Measurements from ENCODE around the gene FERD3L. TPM values are rescaled to one million over a fixed set of nuclear protein-coding genes. Genes with fewer than 3 reads are reported as not detected.

Gene FERD3L
- total and polyA plus RNA-seq, 2 of the 8 experiments (the other 6 are each of a cell fraction or from before 2014, with no cell fraction given), result not detected

DNA sequence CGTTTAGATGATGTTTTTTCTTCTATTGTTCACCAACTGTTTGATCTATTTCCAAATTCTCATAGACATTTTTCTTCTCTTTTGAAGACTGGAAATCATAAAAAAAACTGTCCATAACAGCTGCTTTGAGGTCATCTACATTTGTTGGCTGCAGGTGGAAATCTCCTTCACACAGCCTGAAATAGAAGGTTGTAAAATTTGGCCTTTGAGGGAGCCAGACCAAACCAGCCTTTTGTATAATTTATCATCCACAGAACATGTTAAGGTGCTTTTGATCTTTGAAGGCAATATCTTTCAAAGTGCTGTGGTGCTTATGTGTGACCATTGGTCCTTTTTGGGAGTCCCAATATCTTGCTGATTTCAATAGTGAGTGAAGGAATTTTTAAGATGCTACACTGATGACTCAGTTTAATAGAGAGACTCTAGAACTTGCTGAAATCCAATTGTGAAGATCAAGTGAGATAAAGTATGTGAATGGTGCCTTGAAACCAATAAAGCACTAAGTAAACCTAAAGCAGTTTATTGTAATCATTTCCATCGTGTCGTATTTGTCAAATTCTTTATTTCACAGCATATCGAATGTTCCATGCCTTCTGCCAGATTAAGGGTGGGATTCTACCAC, 5.4 kb downstream of the FERD3L start:
- H3K27ac ChIP-seq (ENCODE audit: low read depth, low read length), result no peak overlapping the region
- H3K23ac ChIP-seq (ENCODE audit: insufficient read length), result no peak overlapping the region
- WGBS, 2 experiments (ENCODE audit: extremely low coverage in 1 of 2, insufficient coverage in 1 of 2, insufficient read length in 1 of 2, insufficient replicate concordance in 2 of 2, low coverage in 1 of 2, low lambda C conversion rate in 2 of 2, missing lambda C conversion rate in 1 of 2), result 80% methylated on average over 4 of the region's 4 CpGs; no CpG with 5 or more reads in 1 of the 2 experiments
- H3K4me1 ChIP-seq (replicated peaks in 1 of 4; ENCODE audit: control insufficient read depth in 3 of 4, insufficient read depth in 4 of 4, low read length in 3 of 4), result peaks cover 0 to 7% (median 2%) of the 10 kb centered on the region in 4 experiments; a peak in 4 of 7 replicates
- no peaks in the 10 kb centered on the region for H3K36me3 ChIP-seq (ENCODE audit: control insufficient read depth in 2 of 4, insufficient read depth in 4 of 4, low read length in 3 of 4)
- H2BK20ac ChIP-seq (ENCODE audit: low read length), result no peak overlapping the region
- H3K79me2 ChIP-seq (ENCODE audit: control insufficient read depth in 1 of 2, insufficient read depth in 2 of 2, low read length in 2 of 2), result no peaks in the 10 kb centered on the region
- no peaks in the 10 kb centered on the region for H3K79me1 ChIP-seq (ENCODE audit: low read depth, low read length)
- no peak overlapping the region for H4K5ac ChIP-seq (ENCODE audit: insufficient read length, low read depth, low read length)
- peaks cover 5% of the 10 kb centered on the region for H3K23me2 ChIP-seq (ENCODE audit: low read depth, low read length)
- H2BK12ac ChIP-seq (ENCODE audit: low read depth, low read length), result no peak overlapping the region
- H3K4ac ChIP-seq (replicated peaks; ENCODE audit: insufficient read length, low read depth, low read length), result no peak overlapping the region
- FAIRE-seq, result no peak
- no peak overlapping the region for H2BK15ac ChIP-seq (ENCODE audit: low read length)
- H2BK5ac ChIP-seq (ENCODE audit: low read depth, low read length), result no peak overlapping the region
- H4K8ac ChIP-seq (ENCODE audit: extremely low read depth, insufficient read depth, low read length), result no peak overlapping the region
- no peak overlapping the region for H3K18ac ChIP-seq (ENCODE audit: extremely low read depth, low read length)
- H2BK120ac ChIP-seq (replicated peaks; ENCODE audit: low read depth, low read length), result no peak overlapping the region
- no peaks in the 10 kb centered on the region for H3K9me3 ChIP-seq (ENCODE audit: insufficient read depth in 2 of 2, low read depth in 1 of 2, low read length in 1 of 2)
- no peak overlapping the region for H3K9ac ChIP-seq (replicated peaks in 1 of 4; ENCODE audit: extremely low read depth in 1 of 4, low read depth in 3 of 4, low read length in 3 of 4)
- CTCF ChIA-PET (ENCODE audit: partially characterized antibody), result no interaction called here
- peaks cover 20 to 39% (median 29%) of the 10 kb centered on the region in 4 experiments for H3K27me3 ChIP-seq (replicated peaks in 1 of 4; ENCODE audit: control insufficient read depth in 3 of 4, extremely low read depth in 1 of 4, insufficient read depth in 3 of 4, low read length in 3 of 4)
- H4K20me1 ChIP-seq (replicated peaks in 1 of 2; ENCODE audit: control insufficient read depth in 1 of 2, insufficient read depth in 2 of 2, low read length in 2 of 2), result no peaks in the 10 kb centered on the region
- H2AK5ac ChIP-seq (ENCODE audit: low read depth, low read length), result no peak overlapping the region
- H3K14ac ChIP-seq (ENCODE audit: insufficient read length), result no peak overlapping the region
- no peak overlapping the region for H3K56ac ChIP-seq (replicated peaks; ENCODE audit: insufficient read length, low read depth, low read length)
- DNase-seq (ENCODE audit: low read depth in 1 of 2, low spot score in 2 of 2), result no peak
- no peak overlapping the region for H2AFZ ChIP-seq (ENCODE audit: low read length)
- no peak overlapping the region for H4K91ac ChIP-seq (replicated peaks; ENCODE audit: insufficient read length, low read length)
- H3K4me2 ChIP-seq (ENCODE audit: insufficient read depth in 1 of 2, low read depth in 2 of 2, low read length in 2 of 2), result no peak overlapping the region
- no peak overlapping the region for H3K4me3 ChIP-seq (ENCODE audit: extremely low read depth in 1 of 4, insufficient read depth in 2 of 4, low read depth in 3 of 4, low read length in 4 of 4)
- POLR2A ChIA-PET (ENCODE audit: partially characterized antibody), result no interaction called here
- TF ChIP-seq SUZ12 (IDR thresholded peaks at IDR 0.05; ENCODE audit: low read length), result no peak
- TF ChIP-seq, protein P1, sequence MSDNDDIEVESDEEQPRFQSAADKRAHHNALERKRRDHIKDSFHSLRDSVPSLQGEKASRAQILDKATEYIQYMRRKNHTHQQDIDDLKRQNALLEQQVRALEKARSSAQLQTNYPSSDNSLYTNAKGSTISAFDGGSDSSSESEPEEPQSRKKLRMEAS (IDR thresholded peaks at IDR 0.05), result no peak
- no peak for TF ChIP-seq CHD1 (IDR thresholded peaks at IDR 0.05; ENCODE audit: low read depth, low read length)
- TF ChIP-seq JUND (IDR thresholded peaks at IDR 0.05; ENCODE audit: low read length), result no peak
- no peak for TF ChIP-seq CREB1 (IDR thresholded peaks at IDR 0.05)
- TF ChIP-seq BRCA1 (IDR thresholded peaks at IDR 0.05; ENCODE audit: low read depth, low read length), result no peak
- no peak for TF ChIP-seq POLR2A (IDR thresholded peaks at IDR 0.05; ENCODE audit: control extremely low read depth in 1 of 2, low read depth in 2 of 2, low read length in 2 of 2)
- no peak for TF ChIP-seq RNF2 (IDR thresholded peaks at IDR 0.05; ENCODE audit: borderline replicate concordance, low read depth, low read length, missing control alignments, poor library complexity, severe bottlenecking)
- TF ChIP-seq SP1 (IDR thresholded peaks at IDR 0.05; ENCODE audit: low read depth, low read length), result no peak
- TF ChIP-seq EZH2 (IDR thresholded peaks at IDR 0.05; ENCODE audit: low read depth, low read length, severe bottlenecking), result no peak
- TF ChIP-seq TAF7 (optimal IDR thresholded peaks at IDR 0.05; ENCODE audit: borderline replicate concordance, low read depth, low read length), result no peak
- no peak for TF ChIP-seq SAP30 (IDR thresholded peaks at IDR 0.05; ENCODE audit: insufficient read depth, insufficient replicate concordance, low read length)
- TF ChIP-seq FOSL1 (IDR thresholded peaks at IDR 0.05; ENCODE audit: insufficient read depth, low read depth, low read length), result no peak

Data from H1 (cell line).